HG02798 (cell line): ENCODE measurements around the gene SNAPIN.

Experiments used
- ATAC-seq: cut with Tn5 transposase; IDR thresholded peaks from one replicate; pipeline ENCODE4 v1.9.1; 2021; ENCODE audit warnings: mild to moderate bottlenecking; ENCODE audit not compliant: unreplicated experiment, poor library complexity

The SNAPIN gene, protein sequence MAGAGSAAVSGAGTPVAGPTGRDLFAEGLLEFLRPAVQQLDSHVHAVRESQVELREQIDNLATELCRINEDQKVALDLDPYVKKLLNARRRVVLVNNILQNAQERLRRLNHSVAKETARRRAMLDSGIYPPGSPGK

DNA sequence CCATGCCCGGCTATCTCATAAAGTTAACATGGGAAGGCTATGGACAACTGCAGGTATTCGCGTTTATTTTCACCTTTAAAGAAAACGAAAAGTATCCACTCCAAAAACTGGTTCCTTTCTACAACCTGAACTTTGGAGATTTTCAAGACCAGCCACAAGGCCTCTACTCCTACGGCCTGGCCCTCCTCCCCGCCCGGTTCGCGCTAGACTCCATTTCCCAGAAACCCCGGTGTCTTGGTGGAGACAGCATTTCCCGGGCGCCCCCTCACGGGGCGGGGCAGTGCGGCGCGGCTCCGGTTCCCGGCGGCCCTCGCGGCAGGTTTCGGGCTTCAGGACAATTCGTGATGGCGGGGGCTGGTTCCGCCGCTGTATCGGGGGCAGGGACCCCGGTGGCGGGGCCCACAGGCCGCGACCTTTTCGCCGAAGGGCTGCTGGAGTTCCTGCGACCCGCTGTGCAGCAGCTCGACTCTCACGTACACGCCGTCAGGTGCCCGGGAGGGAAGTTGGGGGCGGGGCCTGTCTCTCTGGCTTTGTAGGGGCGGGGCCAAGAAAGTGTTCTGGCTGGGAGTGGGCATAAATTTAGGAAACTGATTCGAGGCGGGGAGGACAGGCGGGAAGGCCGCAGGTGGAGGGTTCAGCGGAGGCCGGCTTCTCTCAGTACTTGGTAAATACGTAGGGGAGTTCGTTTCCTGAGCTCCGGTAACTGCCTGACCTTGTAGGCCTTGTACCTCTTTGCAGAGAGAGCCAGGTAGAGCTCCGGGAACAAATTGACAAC is at the start of gene SNAPIN:
SNAPIN (plus strand) TSS at position 304 of the 775 bp plus-strand sequence; CDS start at position 345, 41 bp downstream.
- peak; percentile 87 for ATAC-seq

- ATAC-seq = no peak
Measured at GRCh38 chr1:153608742-153609584, 49.5 kb upstream of the SNAPIN start.

GRCh38 chr1:153609585-153609907 is 49.0 kb upstream of the SNAPIN start:
- no peak for ATAC-seq

DNA sequence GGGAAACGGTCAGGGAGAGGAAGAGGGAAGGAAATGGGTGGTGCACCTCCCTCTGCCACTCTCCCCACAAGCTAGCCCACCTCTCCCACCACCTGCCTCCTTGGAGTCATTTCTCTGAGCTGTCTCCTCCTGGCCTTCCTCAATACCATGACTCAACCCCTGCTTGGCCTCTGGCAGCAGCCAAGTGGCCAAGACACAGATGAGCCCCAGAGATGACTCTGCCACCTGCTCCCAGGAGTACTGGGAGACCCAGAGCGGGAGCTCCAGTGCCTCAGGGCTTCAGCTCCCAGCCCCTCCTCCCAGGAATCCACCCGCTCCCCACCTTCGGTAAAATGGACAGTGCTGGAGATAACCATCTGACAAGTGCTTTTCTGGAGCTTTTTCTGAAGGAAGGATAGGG is 48.2 kb upstream of the SNAPIN start:
- ATAC-seq = no peak

GRCh38 chr1:153610811-153611301 is 47.6 kb upstream of the SNAPIN start:
- no peak for ATAC-seq

DNA sequence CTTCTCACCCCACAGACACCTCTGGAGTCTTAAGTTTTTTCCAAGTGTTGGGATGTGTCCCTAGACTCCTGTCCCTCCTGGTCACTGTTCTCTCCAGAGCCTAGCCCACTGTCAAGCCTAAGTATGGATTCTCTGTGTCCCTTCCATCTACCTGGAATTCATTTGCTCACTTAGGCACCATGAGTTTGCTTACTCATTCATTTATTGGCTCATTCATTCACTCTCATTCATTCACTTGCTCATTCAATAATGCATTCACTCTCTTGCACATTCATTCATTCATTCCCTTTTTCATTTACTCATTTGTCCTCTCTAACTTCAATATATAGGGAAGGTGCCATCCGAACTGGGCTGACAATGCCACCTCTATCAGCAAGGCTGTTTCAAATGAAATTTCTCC is 47.1 kb upstream of the SNAPIN start:
- no peak for ATAC-seq

- no peak for ATAC-seq
Measured at GRCh38 chr1:153612111-153612754, 46.3 kb upstream of the SNAPIN start.

DNA sequence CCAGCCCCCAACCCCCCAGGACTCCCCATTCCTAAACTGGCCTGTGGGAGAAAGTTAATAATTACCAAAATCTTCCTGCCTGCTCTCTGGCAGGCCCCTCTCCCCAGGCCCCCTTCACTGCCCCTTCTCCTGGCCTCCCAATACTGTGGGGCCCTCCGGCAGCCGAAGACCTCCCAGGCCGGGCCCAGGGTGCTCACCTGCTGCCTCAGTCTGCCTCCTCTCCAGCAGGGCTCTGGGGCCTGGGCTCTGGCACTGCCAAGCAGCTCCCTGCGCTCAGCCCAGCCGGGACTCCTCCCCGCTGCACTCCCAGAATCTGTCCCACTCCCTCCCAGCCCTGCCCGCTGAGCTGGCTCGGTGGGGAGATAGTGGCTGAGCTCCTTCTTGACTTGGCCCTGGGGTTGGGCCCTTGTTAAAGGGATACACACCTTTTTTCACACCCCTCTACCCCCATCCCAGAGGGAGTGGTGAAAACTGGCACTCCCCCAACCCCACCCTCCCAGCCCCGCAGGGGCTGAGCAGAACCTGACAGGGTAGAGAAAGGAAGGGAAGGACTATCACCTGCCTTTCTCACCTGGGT is 45.7 kb upstream of the SNAPIN start, which contains the start of gene S100A16:
S100A16 (minus strand) TSS at position 383 of the 577 bp plus-strand sequence. CDS start 4,986 bp downstream, outside the sequence.
- ATAC-seq = no peak

DNA sequence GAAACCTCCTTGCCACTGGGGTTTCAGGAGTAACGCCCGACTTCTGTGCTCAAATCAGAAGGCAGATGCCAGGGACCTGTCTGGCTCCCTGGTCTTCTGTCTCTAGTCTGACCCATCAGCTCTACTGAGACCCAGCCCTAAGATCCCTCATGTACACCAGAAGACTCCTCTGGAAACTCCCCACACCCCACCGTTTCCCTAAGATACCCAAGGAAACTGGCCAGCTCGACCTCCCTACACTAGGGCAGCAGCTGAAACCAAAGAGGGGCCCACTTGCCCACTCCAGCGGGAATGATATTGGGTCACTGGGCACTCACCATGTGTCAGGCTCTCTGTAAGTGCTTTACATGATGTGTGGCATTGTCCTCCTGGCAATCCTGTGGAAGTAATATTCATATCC is 45.1 kb upstream of the SNAPIN start:
- no peak for ATAC-seq

GRCh38 chr1:153614189-153614900 is 44.2 kb upstream of the SNAPIN start:
- no peak for ATAC-seq

GRCh38 chr1:153614906-153615305 is 43.6 kb upstream of the SNAPIN start:
- no peak for ATAC-seq

DNA sequence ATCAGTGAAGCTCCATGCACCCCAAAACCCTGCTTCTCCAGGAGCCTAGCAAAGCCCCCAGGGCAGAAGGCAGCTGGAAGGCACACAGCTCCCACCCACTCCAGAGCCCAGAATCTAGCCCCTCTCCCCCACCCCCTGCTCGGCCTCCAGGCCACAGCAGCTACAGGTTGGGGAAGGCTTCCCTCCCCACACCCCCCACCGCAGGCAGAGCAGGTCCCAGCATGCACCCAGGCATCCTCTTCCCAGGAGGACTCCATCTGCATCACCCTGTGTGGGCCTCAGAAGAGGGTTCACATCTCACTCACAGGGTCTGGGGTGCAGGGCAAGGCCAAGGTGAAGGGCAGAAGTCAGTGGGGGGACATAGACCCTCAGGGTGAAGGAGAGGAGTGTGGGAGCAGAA is 43.1 kb upstream of the SNAPIN start:
- ATAC-seq = no peak

DNA sequence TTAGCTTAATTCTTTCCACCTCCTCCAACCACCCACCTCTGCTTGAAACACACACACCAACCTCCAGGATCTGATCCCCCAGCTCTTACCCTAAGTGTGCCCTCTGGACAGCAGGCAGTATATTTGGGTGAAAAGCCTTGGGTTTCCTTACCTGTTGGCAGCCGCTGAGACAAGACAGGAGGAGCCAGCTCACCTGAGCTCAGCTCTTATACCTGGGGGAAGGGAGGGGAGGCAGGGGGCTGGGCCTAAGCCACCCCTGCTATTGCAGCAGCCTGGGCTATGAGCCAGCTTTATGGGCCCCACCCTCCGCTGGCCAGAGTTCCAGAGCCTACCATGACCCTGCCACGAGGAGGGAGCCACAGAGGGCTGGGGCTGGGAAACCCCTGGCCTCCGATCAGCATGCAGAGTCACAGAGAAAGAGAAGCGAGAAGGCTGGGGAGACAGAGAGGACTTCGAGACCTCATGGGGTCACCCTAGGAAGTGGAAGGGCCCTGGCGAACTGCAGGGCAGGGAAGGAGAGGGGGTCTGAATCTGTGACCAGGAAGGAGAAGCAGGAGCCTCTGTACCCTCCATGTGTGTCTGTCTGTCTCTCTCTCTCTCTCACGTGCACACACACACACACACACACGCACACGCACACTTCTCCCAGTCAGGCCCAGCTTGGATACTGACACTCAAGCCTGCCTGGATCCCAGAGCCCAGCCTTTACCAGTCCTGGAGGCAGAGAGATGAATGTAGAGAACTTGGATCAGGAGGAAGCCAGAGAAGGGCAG is 42.2 kb upstream of the SNAPIN start, which contains the start of gene S100A14:
S100A14 (minus strand) TSS at position 182 of the 773 bp plus-strand sequence. CDS start 467 bp downstream, outside the sequence.
- no peak for ATAC-seq

DNA sequence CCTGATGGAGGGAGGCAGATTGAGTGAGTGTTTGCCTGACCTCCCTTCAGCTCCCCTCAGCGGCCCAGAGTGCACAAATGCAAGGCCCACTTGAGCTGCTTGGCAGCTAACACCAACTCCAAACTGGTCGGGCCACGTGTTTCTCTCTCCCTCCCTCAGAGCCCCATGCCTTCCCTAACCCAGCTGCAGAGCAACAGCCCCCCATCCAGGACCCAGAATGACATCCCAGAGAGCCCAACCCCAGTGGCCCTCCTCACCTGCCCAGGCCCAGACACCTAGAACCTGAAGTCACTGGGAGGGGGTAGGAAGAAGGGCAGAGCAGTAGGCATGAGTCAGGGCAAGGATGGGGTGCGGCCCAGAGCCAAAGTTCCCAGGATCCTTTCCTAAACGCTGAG is 41.6 kb upstream of the SNAPIN start:
- ATAC-seq = no peak

DNA sequence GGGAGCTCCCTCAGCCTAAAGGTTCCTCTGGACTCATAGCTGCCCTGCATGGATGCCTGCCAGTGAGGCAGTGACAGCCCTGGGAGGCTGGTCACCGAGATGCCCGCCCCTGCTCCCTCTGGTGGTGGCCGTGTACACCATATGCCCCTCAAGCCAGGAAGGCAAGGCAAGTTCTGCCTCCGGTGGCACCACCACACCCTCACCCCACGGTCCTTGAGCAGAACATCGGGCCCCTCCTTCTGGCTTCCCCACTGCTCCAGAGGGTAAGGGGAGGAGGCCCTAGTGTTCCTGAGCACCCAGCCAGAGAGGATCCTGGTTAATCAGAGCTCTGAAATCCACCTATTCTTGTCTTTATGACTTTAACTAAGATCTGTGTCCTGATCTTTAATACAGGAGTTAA is 40.8 kb upstream of the SNAPIN start:
- peak; percentile 81 for ATAC-seq

GRCh38 chr1:153619171-153619570 is 39.3 kb upstream of the SNAPIN start:
- ATAC-seq = no peak

DNA sequence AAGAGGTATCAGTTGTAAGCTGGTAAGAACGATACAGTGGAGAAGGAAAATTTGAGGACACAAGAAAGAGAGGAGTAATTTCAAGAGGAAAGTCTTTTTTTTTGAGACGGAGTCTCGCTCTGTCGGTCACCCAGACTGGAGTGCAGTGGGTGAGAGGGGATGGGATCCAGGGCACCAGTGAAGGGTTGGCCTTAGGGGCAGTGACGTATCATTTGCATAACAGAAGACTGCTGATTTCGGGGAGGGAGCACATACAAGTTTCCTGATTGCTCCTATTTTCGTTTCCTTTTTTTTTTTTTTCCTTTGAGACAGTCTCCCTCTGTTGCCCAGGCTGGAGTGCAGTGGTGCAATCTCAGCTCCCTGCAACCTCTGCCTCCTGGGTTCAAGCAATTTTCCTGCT is 35.4 kb upstream of the SNAPIN start:
- no peak for ATAC-seq

DNA sequence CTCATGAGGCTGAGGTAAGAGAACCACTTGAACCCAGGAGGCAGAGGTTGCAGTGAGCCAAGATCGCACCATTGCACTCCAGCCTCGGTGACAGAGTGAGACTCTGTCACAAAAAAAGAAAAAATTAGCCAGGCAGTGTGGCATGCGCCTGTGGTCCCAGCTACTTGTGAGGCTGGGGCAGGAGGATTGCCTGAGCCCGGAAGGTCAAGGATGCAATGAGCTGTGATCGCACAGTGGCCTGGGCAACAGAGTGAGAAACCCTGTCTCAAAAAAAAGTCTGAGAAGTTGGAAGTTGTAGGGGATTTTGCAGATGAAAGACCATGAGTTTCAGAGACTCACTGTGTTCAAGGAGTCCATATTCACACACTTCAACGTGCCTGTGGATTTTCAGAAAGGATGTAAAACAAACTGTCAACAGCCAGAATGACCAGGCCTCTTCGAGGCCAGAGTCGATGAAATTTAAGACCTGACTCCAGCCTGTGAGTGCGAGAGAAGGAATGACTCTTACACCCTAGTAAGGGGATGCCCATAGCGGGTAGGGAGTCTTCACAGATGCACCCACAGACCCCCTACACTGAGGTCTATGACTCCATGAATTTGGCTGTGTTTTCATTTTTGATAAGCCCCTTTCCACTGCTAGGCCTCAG is 33.4 kb upstream of the SNAPIN start:
- no peak for ATAC-seq
